ENCODE data around the gene FRZB.

DNA sequence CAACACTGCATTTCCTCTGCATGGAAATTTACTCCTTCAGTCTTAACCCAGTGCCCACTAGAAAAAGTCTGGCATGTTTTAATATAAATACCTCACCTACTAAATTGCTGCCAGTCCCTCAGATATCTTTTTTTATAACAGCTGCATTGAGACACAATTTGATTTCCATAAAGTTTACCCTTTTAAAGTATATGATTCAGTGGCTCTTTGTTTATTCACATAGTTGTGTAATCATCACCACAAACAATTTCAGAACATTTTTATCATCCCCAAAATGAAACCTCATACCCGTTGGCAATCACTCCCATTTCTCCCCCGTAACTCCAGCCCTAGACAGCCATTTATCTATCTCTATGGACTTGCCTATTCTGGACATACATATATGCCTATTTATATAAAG, 17.0 kb upstream of the FRZB start:
- TF ChIP-seq, protein P1, sequence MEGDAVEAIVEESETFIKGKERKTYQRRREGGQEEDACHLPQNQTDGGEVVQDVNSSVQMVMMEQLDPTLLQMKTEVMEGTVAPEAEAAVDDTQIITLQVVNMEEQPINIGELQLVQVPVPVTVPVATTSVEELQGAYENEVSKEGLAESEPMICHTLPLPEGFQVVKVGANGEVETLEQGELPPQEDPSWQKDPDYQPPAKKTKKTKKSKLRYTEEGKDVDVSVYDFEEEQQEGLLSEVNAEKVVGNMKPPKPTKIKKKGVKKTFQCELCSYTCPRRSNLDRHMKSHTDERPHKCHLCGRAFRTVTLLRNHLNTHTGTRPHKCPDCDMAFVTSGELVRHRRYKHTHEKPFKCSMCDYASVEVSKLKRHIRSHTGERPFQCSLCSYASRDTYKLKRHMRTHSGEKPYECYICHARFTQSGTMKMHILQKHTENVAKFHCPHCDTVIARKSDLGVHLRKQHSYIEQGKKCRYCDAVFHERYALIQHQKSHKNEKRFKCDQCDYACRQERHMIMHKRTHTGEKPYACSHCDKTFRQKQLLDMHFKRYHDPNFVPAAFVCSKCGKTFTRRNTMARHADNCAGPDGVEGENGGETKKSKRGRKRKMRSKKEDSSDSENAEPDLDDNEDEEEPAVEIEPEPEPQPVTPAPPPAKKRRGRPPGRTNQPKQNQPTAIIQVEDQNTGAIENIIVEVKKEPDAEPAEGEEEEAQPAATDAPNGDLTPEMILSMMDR (IDR thresholded peaks at IDR 0.05): no peak
- TF ChIP-seq POLR2A (IDR thresholded peaks at IDR 0.05): no peak
